ENCODE results near the gene TCF7.
A peak's percentile ranks its signal among the peaks of the same experiment; 100 is the strongest.

TCF7 gene

DNA sequence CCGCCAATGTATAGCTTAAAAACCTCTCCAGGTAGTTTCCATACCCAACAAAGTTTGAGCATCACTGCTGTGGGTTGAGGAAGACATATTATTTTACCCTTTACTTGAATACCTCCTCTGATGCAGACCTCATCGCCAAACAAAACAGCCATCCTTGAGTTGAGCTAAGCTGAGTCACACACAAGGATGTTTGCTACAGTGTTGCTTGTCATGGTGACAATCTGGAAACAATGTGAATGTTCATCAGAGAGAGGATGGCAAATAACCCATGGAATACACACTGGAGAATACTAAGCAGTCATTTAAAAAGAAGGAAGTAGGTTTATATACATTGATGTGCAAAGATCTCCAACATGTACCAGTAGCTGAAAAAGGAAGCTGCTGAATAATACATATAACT lies 41.1 kb upstream of the TCF7 start:
- Histone ChIP-seq H3K36me3 (ENCODE audit: control insufficient read depth, insufficient read depth, low read length) (no peaks in the 10 kb centered on the region), H3K18ac (ENCODE audit: low read length) (no peak overlapping the region), H2BK5ac (ENCODE audit: low read length) (no peak overlapping the region), H3K4me1 (ENCODE audit: control insufficient read depth, low read depth, low read length) (peaks cover 10% of the 10 kb centered on the region), H3K56ac (ENCODE audit: low read length) (no peak overlapping the region), H3K79me1 (ENCODE audit: low read length) (no peaks in the 10 kb centered on the region), H2AK5ac (ENCODE audit: low read length) (no peak overlapping the region), H3K27me3 (ENCODE audit: insufficient read depth, low read length, poor library complexity) (no peaks in the 10 kb centered on the region), H2BK15ac (replicated peaks; ENCODE audit: low read depth) (no peak overlapping the region), H4K5ac (ENCODE audit: low read length) (no peak overlapping the region), H2BK120ac (ENCODE audit: low read depth, low read length) (no peak overlapping the region), H3K4ac (ENCODE audit: low read depth, low read length) (no peak overlapping the region), H3K4me3 (ENCODE audit: low read length) (no peak overlapping the region), H3K79me2 (ENCODE audit: control insufficient read depth, insufficient read depth, low read length) (no peaks in the 10 kb centered on the region), H4K8ac (ENCODE audit: low read depth, low read length) (no peak overlapping the region), H3K4me2 (ENCODE audit: low read length) (no peak overlapping the region), H3K27ac (ENCODE audit: low read depth, low read length) (no peak overlapping the region), H3K23ac (ENCODE audit: low read length) (no peak overlapping the region), H3K9ac (ENCODE audit: low read length) (no peak overlapping the region)
- WGBS (ENCODE audit: extremely low coverage, insufficient coverage, low lambda C conversion rate) = no CpG with 5 or more reads among the region's 2 CpGs
- no peak for DNase-seq

DNA sequence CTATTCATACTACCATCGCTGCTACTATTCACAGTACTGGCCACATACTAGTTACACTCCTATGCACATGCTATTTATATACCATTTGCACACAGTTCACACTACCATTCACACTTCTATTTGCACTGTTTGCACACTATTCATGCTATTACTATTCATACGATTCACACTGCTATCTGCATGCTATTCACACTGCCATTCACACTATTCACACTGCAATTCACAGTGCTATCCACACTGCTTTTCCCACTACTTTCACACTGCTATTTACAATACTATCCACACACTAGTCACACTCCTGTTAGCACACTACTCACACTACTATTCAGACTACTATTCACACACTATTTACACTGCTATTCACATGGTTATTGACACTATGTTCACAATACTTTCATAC lies 39.4 kb upstream of the TCF7 start:
- no peaks in the 10 kb centered on the region for H3K27me3 ChIP-seq (ENCODE audit: insufficient read depth, low read length, poor library complexity)
- no peak overlapping the region for H3K18ac ChIP-seq (ENCODE audit: low read length)
- no peak overlapping the region for H2BK15ac ChIP-seq (replicated peaks; ENCODE audit: low read depth)
- no peak overlapping the region for H3K4ac ChIP-seq (ENCODE audit: low read depth, low read length)
- H3K36me3 ChIP-seq (ENCODE audit: control insufficient read depth, insufficient read depth, low read length) = no peaks in the 10 kb centered on the region
- H3K56ac ChIP-seq (ENCODE audit: low read length) = no peak overlapping the region
- no peak overlapping the region for H3K23ac ChIP-seq (ENCODE audit: low read length)
- H3K27ac ChIP-seq (ENCODE audit: low read depth, low read length) = no peak overlapping the region
- H3K4me2 ChIP-seq (ENCODE audit: low read length) = no peak overlapping the region
- no peaks in the 10 kb centered on the region for H3K79me1 ChIP-seq (ENCODE audit: low read length)
- no peak overlapping the region for H3K4me3 ChIP-seq (ENCODE audit: low read length)
- H2AK5ac ChIP-seq (ENCODE audit: low read length) = no peak overlapping the region
- H2BK120ac ChIP-seq (ENCODE audit: low read depth, low read length) = no peak overlapping the region
- no peaks in the 10 kb centered on the region for H3K79me2 ChIP-seq (ENCODE audit: control insufficient read depth, insufficient read depth, low read length)
- no peak overlapping the region for H4K5ac ChIP-seq (ENCODE audit: low read length)
- H2BK5ac ChIP-seq (ENCODE audit: low read length) = no peak overlapping the region
- no peak overlapping the region for H4K8ac ChIP-seq (ENCODE audit: low read depth, low read length)
- H3K4me1 ChIP-seq (ENCODE audit: control insufficient read depth, low read depth, low read length) = peaks cover 5% of the 10 kb centered on the region
- WGBS (ENCODE audit: extremely low coverage, insufficient coverage, low lambda C conversion rate) = no CpG with 5 or more reads among the region's 2 CpGs
- no peak overlapping the region for H3K9ac ChIP-seq (ENCODE audit: low read length)
- no peak for DNase-seq

DNA sequence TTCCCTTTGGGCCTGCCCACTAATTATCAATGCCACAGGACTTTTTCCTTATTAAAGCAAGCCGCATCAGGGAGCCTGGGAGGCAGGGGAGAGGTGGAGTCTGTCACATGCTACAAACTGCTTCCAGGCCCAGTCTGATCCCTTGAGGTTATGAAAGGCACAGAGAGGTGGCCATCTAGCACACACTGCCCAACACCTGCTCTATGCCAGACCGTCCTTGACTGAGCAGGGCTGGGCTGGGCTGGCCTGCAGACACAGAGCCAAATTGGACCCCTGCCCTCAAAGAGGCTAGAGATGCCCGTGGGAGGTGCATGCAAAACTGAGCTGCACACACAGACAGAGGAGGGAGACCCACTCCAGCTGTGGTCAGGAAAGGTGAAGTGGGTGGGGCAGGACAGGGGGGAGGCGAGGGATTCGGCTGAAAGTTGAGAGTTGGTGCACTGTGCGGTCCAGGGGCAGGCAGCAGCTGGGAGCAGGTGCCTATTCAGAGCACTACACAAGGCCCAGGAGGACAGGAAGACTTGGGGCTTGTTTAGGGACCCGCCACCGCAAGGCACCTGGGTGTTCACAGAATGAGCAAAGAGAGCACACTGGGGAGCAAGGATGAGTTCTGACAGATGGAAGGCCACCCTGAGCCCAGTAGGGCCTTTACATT lies 36.4 kb upstream of the TCF7 start:
- Histone ChIP-seq H3K9ac (ENCODE audit: low read length) (no peak overlapping the region), H3K23ac (ENCODE audit: low read length) (no peak overlapping the region), H3K4ac (ENCODE audit: low read depth, low read length) (no peak overlapping the region), H4K8ac (ENCODE audit: low read depth, low read length) (no peak overlapping the region), H3K79me2 (ENCODE audit: control insufficient read depth, insufficient read depth, low read length) (no peaks in the 10 kb centered on the region), H3K4me3 (ENCODE audit: low read length) (no peak overlapping the region), H2AK5ac (ENCODE audit: low read length) (no peak overlapping the region), H3K4me1 (ENCODE audit: control insufficient read depth, low read depth, low read length) (no peaks in the 10 kb centered on the region), H2BK5ac (ENCODE audit: low read length) (no peak overlapping the region), H3K18ac (ENCODE audit: low read length) (no peak overlapping the region), H3K27ac (ENCODE audit: low read depth, low read length) (no peak overlapping the region), H3K79me1 (ENCODE audit: low read length) (no peaks in the 10 kb centered on the region), H2BK120ac (ENCODE audit: low read depth, low read length) (no peak overlapping the region), H3K36me3 (ENCODE audit: control insufficient read depth, insufficient read depth, low read length) (no peaks in the 10 kb centered on the region), H3K56ac (ENCODE audit: low read length) (peak overlapping the region; percentile 25), H2BK15ac (replicated peaks; ENCODE audit: low read depth) (no peak overlapping the region), H3K27me3 (ENCODE audit: insufficient read depth, low read length, poor library complexity) (no peaks in the 10 kb centered on the region), H4K5ac (ENCODE audit: low read length) (no peak overlapping the region), H3K4me2 (ENCODE audit: low read length) (no peak overlapping the region)
- no peak for DNase-seq
- no CpG with 5 or more reads among the region's 8 CpGs for WGBS (ENCODE audit: extremely low coverage, insufficient coverage, low lambda C conversion rate)

DNA sequence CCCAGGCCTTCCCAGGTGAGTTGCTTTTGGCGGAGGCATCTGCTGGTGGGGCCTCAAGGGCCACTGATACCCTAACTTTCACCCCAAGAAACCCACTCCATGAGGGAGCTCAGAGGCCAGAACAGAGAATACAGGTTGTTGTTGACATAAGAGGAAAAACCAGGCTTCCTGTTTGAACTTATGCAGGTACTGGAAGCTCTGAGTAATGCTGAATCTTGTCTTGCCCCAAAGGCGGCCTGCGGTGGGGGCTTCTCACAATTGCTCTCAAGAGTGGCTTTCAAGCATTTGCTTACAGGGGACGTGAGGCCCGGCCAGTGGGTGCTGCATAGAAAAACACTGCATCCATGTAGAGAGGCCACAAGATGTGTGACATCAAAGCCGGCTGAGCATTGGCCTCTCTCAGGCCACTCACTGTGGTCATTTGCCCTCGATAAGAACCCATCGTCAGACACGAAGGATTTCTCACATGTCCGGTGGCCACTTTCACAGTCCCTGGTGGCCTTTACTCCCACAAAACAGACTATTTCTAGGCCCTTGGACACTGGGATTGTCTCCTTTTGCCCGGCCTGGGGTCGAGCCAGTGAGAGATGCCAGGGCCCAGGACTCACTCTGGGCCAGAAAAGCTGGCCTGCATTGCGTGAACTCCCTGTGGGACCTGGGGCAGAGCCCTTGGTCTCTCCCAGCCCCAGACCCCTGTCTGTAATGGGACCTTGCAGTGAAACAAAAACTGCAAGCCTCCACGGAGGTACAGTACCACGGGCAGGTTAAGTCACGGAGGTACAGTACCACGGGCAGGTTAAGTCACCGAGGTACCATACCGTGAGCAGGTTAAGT lies 34.5 kb upstream of the TCF7 start:
- Histone ChIP-seq H2BK15ac (replicated peaks; ENCODE audit: low read depth) (no peak overlapping the region), H2BK5ac (ENCODE audit: low read length) (no peak overlapping the region), H3K27ac (ENCODE audit: low read depth, low read length) (no peak overlapping the region), H3K27me3 (ENCODE audit: insufficient read depth, low read length, poor library complexity) (no peaks in the 10 kb centered on the region), H3K36me3 (ENCODE audit: control insufficient read depth, insufficient read depth, low read length) (no peaks in the 10 kb centered on the region), H3K4ac (ENCODE audit: low read depth, low read length) (no peak overlapping the region), H4K8ac (ENCODE audit: low read depth, low read length) (no peak overlapping the region), H3K79me1 (ENCODE audit: low read length) (no peaks in the 10 kb centered on the region), H3K18ac (ENCODE audit: low read length) (no peak overlapping the region), H3K4me3 (ENCODE audit: low read length) (no peak overlapping the region), H3K4me1 (ENCODE audit: control insufficient read depth, low read depth, low read length) (no peaks in the 10 kb centered on the region), H3K23ac (ENCODE audit: low read length) (no peak overlapping the region), H3K4me2 (ENCODE audit: low read length) (no peak overlapping the region), H2BK120ac (ENCODE audit: low read depth, low read length) (no peak overlapping the region), H3K56ac (ENCODE audit: low read length) (no peak overlapping the region), H2AK5ac (ENCODE audit: low read length) (no peak overlapping the region), H3K79me2 (ENCODE audit: control insufficient read depth, insufficient read depth, low read length) (no peaks in the 10 kb centered on the region), H4K5ac (ENCODE audit: low read length) (no peak overlapping the region), H3K9ac (ENCODE audit: low read length) (no peak overlapping the region)
- no peak for DNase-seq
- WGBS (ENCODE audit: extremely low coverage, insufficient coverage, low lambda C conversion rate) = no CpG with 5 or more reads among the region's 19 CpGs

GRCh38 chr5:134082264-134082992 lies 32.1 kb upstream of the TCF7 start:
- Histone ChIP-seq H2BK120ac (ENCODE audit: low read depth, low read length) (no peak overlapping the region), H3K36me3 (ENCODE audit: control insufficient read depth, insufficient read depth, low read length) (no peaks in the 10 kb centered on the region), H3K18ac (ENCODE audit: low read length) (no peak overlapping the region), H2BK5ac (ENCODE audit: low read length) (no peak overlapping the region), H3K27me3 (ENCODE audit: insufficient read depth, low read length, poor library complexity) (no peaks in the 10 kb centered on the region), H3K79me2 (ENCODE audit: control insufficient read depth, insufficient read depth, low read length) (no peaks in the 10 kb centered on the region), H3K4me3 (ENCODE audit: low read length) (no peak overlapping the region), H3K27ac (ENCODE audit: low read depth, low read length) (no peak overlapping the region), H3K23ac (ENCODE audit: low read length) (no peak overlapping the region), H3K4ac (ENCODE audit: low read depth, low read length) (no peak overlapping the region), H3K56ac (ENCODE audit: low read length) (no peak overlapping the region), H2AK5ac (ENCODE audit: low read length) (no peak overlapping the region), H4K8ac (ENCODE audit: low read depth, low read length) (no peak overlapping the region), H4K5ac (ENCODE audit: low read length) (no peak overlapping the region), H3K9ac (ENCODE audit: low read length) (no peak overlapping the region), H2BK15ac (replicated peaks; ENCODE audit: low read depth) (no peak overlapping the region), H3K4me2 (ENCODE audit: low read length) (no peak overlapping the region), H3K79me1 (ENCODE audit: low read length) (no peaks in the 10 kb centered on the region), H3K4me1 (ENCODE audit: control insufficient read depth, low read depth, low read length) (no peaks in the 10 kb centered on the region)
- no CpG with 5 or more reads among the region's 2 CpGs for WGBS (ENCODE audit: extremely low coverage, insufficient coverage, low lambda C conversion rate)
- no peak for DNase-seq
